Ovary (tissue), 10 donors: ENCODE data around the gene KLLN. TPM values are rescaled to one million over a fixed set of nuclear protein-coding genes. Genes with fewer than 3 reads are reported as not detected.
"Not testable (repeated sequence)": the region's sequence is repeated elsewhere in the genome, so short reads cannot be mapped to it uniquely, and the experiment has no call there.

Experiments
- DNase-seq, 5 donors: peaks; one replicate each; pipeline ENCODE4 v3.0.0-alpha.2; 2019 to 2020
- H3K27ac ChIP-seq, 2 donors: fragments of 200-600 bp; one replicate each; pipeline versions ENCODE4 v1.5.1 to v1.8.0; 2019 to 2022
- H3K27me3 ChIP-seq: fragments of 200-600 bp; one replicate; pipeline ENCODE4 v1.8.0; 2022
- H3K36me3 ChIP-seq: fragments of 200-600 bp; sonication (generic); one replicate; pipeline ENCODE4 v1.5.1; 2019
- H3K4me1 ChIP-seq: one replicate; pipeline ENCODE4 v1.8.1; 2013; ENCODE audit warnings: mild to moderate bottlenecking, moderate library complexity; ENCODE audit not compliant: insufficient read depth
- H3K4me3 ChIP-seq: fragments of 200-600 bp; sonication (generic); one replicate; pipeline ENCODE4 v1.5.1; 2017
- H3K9me3 ChIP-seq, 2 donors: fragments of 200-600 bp in 1 of 2; sonication (generic) in 1 of 2; one replicate each; pipeline versions ENCODE4 v1.5.1 to v1.8.1; 2013 to 2019; ENCODE audit warnings: mild to moderate bottlenecking in 1 of 2, moderate library complexity in 1 of 2
- CTCF ChIP-seq, 3 donors: fragments of 450-650 bp in 2 of 3; fragments of 200-600 bp in 1 of 3; IDR thresholded peaks; one replicate each; pipeline versions ENCODE4 v1.5.1 to v1.8.0; 2016 to 2022; ENCODE audit warnings: antibody characterized with exemption in 3 of 3, mild to moderate bottlenecking in 1 of 3
- EP300 ChIP-seq: sonication (generic); formaldehyde crosslinking; IDR thresholded peaks from one replicate; pipeline ENCODE4 v1.6.1; 2017; ENCODE audit warnings: antibody characterized with exemption
- POLR2A ChIP-seq: fragments of 450-650 bp; IDR thresholded peaks from one replicate; pipeline ENCODE4 v1.6.1; 2017; ENCODE audit warnings: antibody characterized with exemption, mild to moderate bottlenecking, moderate library complexity
- WGBS, 3 donors: extraction: QIAGEN DNeasy Blood & Tissue Kit in 1 of 3; methylation state at CpG; one replicate each; pipeline versions ENCODE4 v1.1.5 to v1.1.7; 2013 to 2017; 5-methylcytosine and 5-hydroxymethylcytosine counted together
- intact Hi-C, 4 donors: fragments of 100-400 bp; cut with DNase I; formaldehyde crosslinking; loops; one replicate each; pipeline versions ENCODE4 v1.11.0 to v1.15.1; 2022 to 2023
- long read RNA-seq, 3 donors: library from polyadenylated mRNA in 2 of 3; unstranded in 2 of 3; transcript quantifications; one replicate each; pipeline ENCODE4 v2.0.0 and lab custom pipeline, GENCODE V29; 2021 to 2026
- polyA plus RNA-seq, 2 donors: library from polyadenylated mRNA; stranded (reverse); fragments of 200-250 nt in 1 of 2; fragments of 350-450 nt in 1 of 2; fragmentation: Illumina TruSeq in 1 of 2; extraction: RNeasy Lipid Tissue Mini Kit (QIAGEN cat#74804) in 1 of 2; gene quantifications; one replicate each; pipeline ENCODE4 v1.2.3, GENCODE V29; 2013 to 2014
- total RNA-seq, 7 donors: library from RNA; depleted of rRNA in 2 of 7; stranded (reverse); fragments of >200 nt in 2 of 7; fragmentation: NEBNext Ultra II Directional in 3 of 7; extraction: Animal tissue kit (Norgen Biotek cat#: 25700) in 3 of 7; gene quantifications; one replicate each; pipeline versions ENCODE4 v1.1.0 to v1.2.4, GENCODE V29; 2016 to 2023
- donor health status: DM: no; HTN: no; CAD: no; lungs with moderate emphysema.
- donor health status: DM: no; HTN: no; CAD: no.
- donor health status: Bipolar disorder and iron deficiency.
- donor health status: DM: yes; HTN: yes; CAD: no.
- donor health status: DM: no; HTN: no; CAD: no.
- donor health status: DM: yes; HTN: yes; CAD: no.

The KLLN gene
- total RNA-seq (1 to 10 TPM in 1 of 7 donors, under 1 TPM in 6; 0.33 to 2.0 (median 0.61) TPM), polyA plus RNA-seq (under 1 TPM; 0.22 to 0.60 TPM)
- long read RNA-seq, donor 1: 0 reads
- long read RNA-seq, donor 2, full-length matches to known transcripts: 2 of 49 reads
- long read RNA-seq, donor 2, partial matches to known transcripts: 34 of 49 reads
- long read RNA-seq, donor 2, other reads (novel, unspliced or antisense): 13 of 49 reads
- long read RNA-seq, donor 3, full-length matches to known transcripts: 1 of 1 reads
- long read RNA-seq, donor 3, partial matches to known transcripts: 0 of 1 reads
- long read RNA-seq, donor 3, other reads (novel, unspliced or antisense): 0 of 1 reads

- intact Hi-C loops: loop anchor here in 2 of 4 donors (5.0 kb wide), 4 partner anchors 524 to 694 kb away; no protein-coding TSS in a partner anchor
- TF ChIP-seq POLR2A (peak; percentile 68), CTCF (IDR thresholded peaks at IDR 0.05) (no peak)
- peak within 1 kb of the TSS; percentile 93 to 97 for H3K27ac ChIP-seq
- no peaks in the 10 kb centered on the region for H3K9me3 ChIP-seq
- 0 to 1% (median 0%) methylated on average over 57 to 89 of the region's 89 CpGs for WGBS, 3 donors
- H3K27me3 ChIP-seq: no peaks in the 10 kb centered on the region
- H3K36me3 ChIP-seq: no peaks in the 10 kb centered on the region
- peak within 1 kb of the TSS; percentile 54 for H3K4me3 ChIP-seq
- H3K4me1 ChIP-seq: peaks cover 2% of the 10 kb centered on the region
- DNase-seq: peak; percentile 88 to 94 (median 90)
Measured at GRCh38 chr10:87863053-87863943, at the start of gene KLLN, which contains the start of gene PTEN. TSS of gene KLLN (minus strand) at chr10:87863533. CDS start at chr10:87862487, 1,046 bp downstream. TSS of gene PTEN (plus strand) at chr10:87863625. CDS start at chr10:87864470, 845 bp downstream.

- intact Hi-C loops, H3K36me3 ChIP-seq, H3K4me1 ChIP-seq, H3K27me3 ChIP-seq, H3K27ac ChIP-seq, H3K9me3 ChIP-seq, DNase-seq, H3K4me3 ChIP-seq: not testable (repeated sequence)
- WGBS, 3 donors: 92 to 97% (median 95%) methylated on average over 8 of the region's 8 CpGs
Measured at GRCh38 chr10:87903396-87903795, 40.1 kb upstream of the KLLN start.

- H3K4me3 ChIP-seq, H3K27me3 ChIP-seq, DNase-seq, H3K36me3 ChIP-seq, H3K27ac ChIP-seq, H3K4me1 ChIP-seq, H3K9me3 ChIP-seq, intact Hi-C loops: not testable (repeated sequence)
- 97% methylated on average over 8 of the region's 8 CpGs for WGBS, 3 donors
Measured at GRCh38 chr10:87897957-87898356, 34.6 kb upstream of the KLLN start.

GRCh38 chr10:87896216-87896615, 32.9 kb upstream of the KLLN start:
- 43 to 68% (median 47%) methylated on average over 2 of the region's 2 CpGs for WGBS, 3 donors
- no peaks in the 10 kb centered on the region for H3K36me3 ChIP-seq
- H3K4me3 ChIP-seq: no peak overlapping the region
- no peaks in the 10 kb centered on the region for H3K9me3 ChIP-seq
- TF ChIP-seq CTCF (IDR thresholded peaks at IDR 0.05): no peak
- no peak for TF ChIP-seq EP300
- TF ChIP-seq POLR2A: no peak
- no peak for DNase-seq
- intact Hi-C loops: no loop called here
- H3K4me1 ChIP-seq: peaks cover 6% of the 10 kb centered on the region
- no peaks in the 10 kb centered on the region for H3K27me3 ChIP-seq
- H3K27ac ChIP-seq: no peak overlapping the region

- no peak for DNase-seq
- TF ChIP-seq CTCF (IDR thresholded peaks at IDR 0.05) (no peak), POLR2A (no peak), EP300 (no peak)
- no peaks in the 10 kb centered on the region for H3K9me3 ChIP-seq
- H3K27ac ChIP-seq: no peak overlapping the region
- H3K27me3 ChIP-seq: no peaks in the 10 kb centered on the region
- no peaks in the 10 kb centered on the region for H3K36me3 ChIP-seq
- peaks cover 6% of the 10 kb centered on the region for H3K4me1 ChIP-seq
- no peak overlapping the region for H3K4me3 ChIP-seq
- WGBS, 3 donors: 86 to 94% (median 91%) methylated on average over 1 of the region's 1 CpG
- intact Hi-C loops: no loop called here
Measured at GRCh38 chr10:87895430-87895829, 32.1 kb upstream of the KLLN start.
